HCT116 (cell line): Measurements from ENCODE around the gene FOXN3. TPM values are rescaled to one million over a fixed set of nuclear protein-coding genes. Genes with fewer than 3 reads are reported as not detected.

Source experiments
- ATAC-seq: fragments of 200-7000 bp; cut with Tn5 transposase; 2 replicates; pipeline ENCODE4 v1.9.1; 2020; ENCODE audit warnings: mild to moderate bottlenecking, moderate library complexity
- BruUV-seq: library from RNA; stranded (reverse); fragments of 400-500 nt; replicated peaks from 2 replicates; lab custom pipeline; 2021; lab: Mats Ljungman, UMichigan
- CTCF ChIA-PET: fragments of 300-600 bp; sonication (Branson Sonifier 250); formaldehyde crosslinking; loops from one replicate; lab custom pipeline; 2021; ENCODE audit warnings: antibody characterized with exemption; lab: Charles Lee
- POLR2A ChIA-PET: fragments of 300-600, 350-600 bp; sonication (Branson Sonifier 250); formaldehyde crosslinking; loops from one replicate; lab custom pipeline; 2021; ENCODE audit warnings: antibody characterized with exemption; lab: Charles Lee
- RAD21 ChIA-PET, 2 experiments: fragments of 300-600 bp; sonication (Branson Sonifier 250); formaldehyde crosslinking; loops; one replicate each; lab custom pipeline; 2023; ENCODE audit warnings: low total read pairs in 2 of 2; ENCODE audit not compliant: uncharacterized antibody in 2 of 2, unreplicated experiment in 2 of 2, low non-redundant PET in 1 of 2; lab: Charles Lee
- DNase-seq: peaks from one replicate; pipeline ENCODE4 v3.0.0-alpha.2; 2010; ENCODE audit warnings: low read depth, low spot score
- H2AFZ ChIP-seq: fragments of 200-600 bp; shearing (Covaris generic), sonication (generic); 2 replicates; pipeline ENCODE4 v1.6.1; 2017; ENCODE audit warnings: low read depth, mixed run types, mixed read lengths, antibody characterized with exemption, low read length; ENCODE audit not compliant: poor library complexity, severe bottlenecking
- H3K27ac ChIP-seq: 2 replicates; pipeline ENCODE4 v1.5.1; 2012; ENCODE audit warnings: low read depth, low read length
- H3K27me3 ChIP-seq: fragments of 200-600 bp; sonication (generic); 2 replicates; pipeline ENCODE4 v1.6.1; 2016; ENCODE audit warnings: mixed run types, low read length, mixed read lengths; ENCODE audit not compliant: insufficient read depth
- H3K36me3 ChIP-seq, 2 experiments: fragments of 200-500 bp in 1 of 2; fragments of 200-600 bp in 1 of 2; sonication (Bioruptor generic) in 1 of 2; sonication (generic) in 1 of 2; 2 replicates each; pipeline versions ENCODE4 v1.5.1 to v1.6.1; 2014 to 2016; ENCODE audit warnings: low read length in 2 of 2, inconsistent platforms in 1 of 2, mixed read lengths in 1 of 2, mixed run types in 1 of 2; ENCODE audit not compliant: insufficient read depth in 2 of 2, control insufficient read depth in 1 of 2
- H3K4me1 ChIP-seq, 2 experiments: fragments of 200-600 bp in 1 of 2; sonication (generic) in 1 of 2; 2 replicates each; pipeline versions ENCODE4 v1.5.1 to v1.6.1; 2012 to 2017; ENCODE audit warnings: low read length in 2 of 2, inconsistent platforms in 1 of 2, mild to moderate bottlenecking in 1 of 2, mixed read lengths in 1 of 2, mixed run types in 1 of 2, moderate library complexity in 1 of 2; ENCODE audit not compliant: insufficient read depth in 2 of 2, control insufficient read depth in 1 of 2
- H3K4me2 ChIP-seq: fragments of 200-600 bp; sonication (generic); 2 replicates; pipeline ENCODE4 v1.6.1; 2017; ENCODE audit warnings: mixed run types, low read length, mixed read lengths
- H3K4me3 ChIP-seq, 2 experiments: fragments of 200-600 bp in 1 of 2; sonication (generic) in 1 of 2; replicated peaks in 1 of 2; 2 replicates each; pipeline ENCODE4 v1.5.1; 2011 to 2016; ENCODE audit warnings: low read length in 2 of 2, control low read depth in 1 of 2, low read depth in 1 of 2, mild to moderate bottlenecking in 1 of 2, mixed read lengths in 1 of 2, mixed run types in 1 of 2
- H3K79me2 ChIP-seq: fragments of 200-600 bp; sonication (generic); 2 replicates; pipeline ENCODE4 v1.6.1; 2017; ENCODE audit warnings: mild to moderate bottlenecking, mixed run types, low read length, moderate library complexity, mixed read lengths; ENCODE audit not compliant: insufficient read depth
- H3K9ac ChIP-seq: fragments of 200-600 bp; sonication (generic); 2 replicates; pipeline ENCODE4 v1.6.1; 2016; ENCODE audit warnings: low read length, mixed read lengths
- H3K9me2 ChIP-seq: fragments of 200-600 bp; sonication (generic), shearing (Covaris generic); 2 replicates; pipeline ENCODE4 v1.6.1; 2017; ENCODE audit warnings: mixed run types, mild to moderate bottlenecking, moderate library complexity; ENCODE audit not compliant: insufficient read depth
- H3K9me3 ChIP-seq, 2 experiments: fragments of 200-500 bp in 1 of 2; fragments of 200-600 bp in 1 of 2; sonication (Bioruptor generic) in 1 of 2; sonication (generic) in 1 of 2; 2 replicates each; pipeline ENCODE4 v1.6.1; 2014 to 2017; ENCODE audit warnings: low read length in 2 of 2, mixed read lengths in 2 of 2, inconsistent platforms in 1 of 2, low read depth in 1 of 2, mild to moderate bottlenecking in 1 of 2, mixed run types in 1 of 2, moderate library complexity in 1 of 2; ENCODE audit not compliant: control insufficient read depth in 1 of 2, insufficient read depth in 1 of 2
- H4K20me1 ChIP-seq: fragments of 200-600 bp; sonication (generic), shearing (Covaris generic); 2 replicates; pipeline ENCODE4 v1.6.1; 2017; ENCODE audit warnings: mixed run types, mild to moderate bottlenecking, moderate library complexity; ENCODE audit not compliant: insufficient read depth
- CBX3 ChIP-seq: IDR thresholded peaks from 2 replicates; pipeline ENCODE4 v1.6.1; 2012; ENCODE audit warnings: low read depth
- CTCF ChIP-seq, 3 experiments: fragments of 200-600 bp in 1 of 3; sonication (generic) in 1 of 3; IDR thresholded peaks in 2 of 3; conservative IDR thresholded peaks in 1 of 3; 2 replicates each; pipeline ENCODE4 v1.5.1; 2012 to 2017; ENCODE audit warnings: low read depth in 2 of 3, low read length in 2 of 3, antibody characterized with exemption in 1 of 3, borderline replicate concordance in 1 of 3, control low read depth in 1 of 3, mild to moderate bottlenecking in 1 of 3, mixed read lengths in 1 of 3, mixed run types in 1 of 3, moderate library complexity in 1 of 3; ENCODE audit not compliant: insufficient read depth in 1 of 3
- EZH2 ChIP-seq: fragments of 200-600 bp; sonication (generic); IDR thresholded peaks from 2 replicates; pipeline ENCODE4 v1.6.1; 2017; ENCODE audit warnings: antibody characterized with exemption, mixed run types
- EZH2phosphoT487 ChIP-seq: fragments of 200-600 bp; IDR thresholded peaks from 2 replicates; pipeline ENCODE4 v1.6.1; 2018; ENCODE audit warnings: antibody characterized with exemption, borderline replicate concordance
- JUND ChIP-seq: IDR thresholded peaks from 2 replicates; pipeline ENCODE4 v1.6.1; 2012
- POLR2AphosphoS5 ChIP-seq: IDR thresholded peaks from 2 replicates; pipeline ENCODE4 v1.6.1; 2011; ENCODE audit warnings: mild to moderate bottlenecking, low read depth, low read length, moderate library complexity
- SP1 ChIP-seq: IDR thresholded peaks from 2 replicates; pipeline ENCODE4 v1.6.1; 2012; ENCODE audit warnings: low read depth
- intact Hi-C: fragments of 100-400 bp; cut with micrococcal nuclease; formaldehyde crosslinking; loops from 2 replicates; pipeline ENCODE4 v1.10.0; 2022
- total RNA-seq: library from RNA; stranded (reverse); gene quantifications from one replicate; pipeline ENCODE4 v1.2.1, GENCODE V29; 2021; ENCODE audit not compliant: unreplicated experiment

FOXN3 gene
- total RNA-seq, 1 experiment from 2014 or later = 20.0 TPM

- intact Hi-C loops = no loop called here
- RAD21 ChIA-PET = no interaction called here
- no peak overlapping the region for H2AFZ ChIP-seq
- no peaks in the 10 kb centered on the region for H3K36me3 ChIP-seq
- TF ChIP-seq CTCF (IDR thresholded peaks at IDR 0.05 in 2 of 3, conservative IDR thresholded peaks at IDR 0.05 in 1 of 3; ENCODE audit: borderline replicate concordance in 1 of 3, insufficient read depth in 1 of 3, low read depth in 2 of 3, low read length in 2 of 3) (no peak), EZH2 (no peak), POLR2AphosphoS5 (no peak), JUND (no peak)
- TF ChIP-seq, all 23 proteins: peak for 0
- ChIA-PET CTCF (no interaction called here), POLR2A (no interaction called here)
- no peak overlapping the region for H3K27ac ChIP-seq
- no peak for ATAC-seq
- no peaks in the 10 kb centered on the region for H3K9me3 ChIP-seq
- no peak overlapping the region for H3K4me3 ChIP-seq
- no peaks in the 10 kb centered on the region for H3K79me2 ChIP-seq
- no peak overlapping the region for H3K4me2 ChIP-seq
- H3K4me1 ChIP-seq = no peaks in the 10 kb centered on the region; a peak in 1 of 4 replicates
- no peaks in the 10 kb centered on the region for H3K27me3 ChIP-seq
- no peaks in the 10 kb centered on the region for H3K9me2 ChIP-seq
- H3K9ac ChIP-seq = no peak overlapping the region
- H4K20me1 ChIP-seq = no peaks in the 10 kb centered on the region
- no TSS peak for BruUV-seq
- DNase-seq = no peak
Observed at GRCh38 chr14:89364316-89364715, 52.7 kb downstream of the FOXN3 start.

GRCh38 chr14:89360277-89360676 lies 56.8 kb downstream of the FOXN3 start:
- ChIA-PET CTCF (no interaction called here), RAD21 (no interaction called here), POLR2A (no interaction called here)
- Histone ChIP-seq H3K4me2 (no peak overlapping the region), H3K27ac (no peak overlapping the region), H3K79me2 (no peaks in the 10 kb centered on the region), H4K20me1 (no peaks in the 10 kb centered on the region), H3K4me1 (no peaks in the 10 kb centered on the region), H3K4me3 (no peak overlapping the region), H3K9ac (no peak overlapping the region), H3K9me2 (no peaks in the 10 kb centered on the region), H3K27me3 (no peaks in the 10 kb centered on the region), H2AFZ (no peak overlapping the region), H3K9me3 (no peaks in the 10 kb centered on the region), H3K36me3 (no peaks in the 10 kb centered on the region)
- no peak for TF ChIP-seq EZH2phosphoT487
- no peak for TF ChIP-seq CTCF (IDR thresholded peaks at IDR 0.05 in 2 of 3, conservative IDR thresholded peaks at IDR 0.05 in 1 of 3; ENCODE audit: borderline replicate concordance in 1 of 3, insufficient read depth in 1 of 3, low read depth in 2 of 3, low read length in 2 of 3)
- TF ChIP-seq CBX3 = no peak
- no peak for TF ChIP-seq SP1
- BruUV-seq = no TSS peak
- intact Hi-C loops = no loop called here
- DNase-seq (no peak), ATAC-seq (no peak)
